ENCODE results near the gene USP33. TPM values are rescaled to one million over a fixed set of nuclear protein-coding genes. Genes with fewer than 3 reads are reported as not detected.

Gene USP33
- total and polyA plus RNA-seq, 2 of the 8 experiments (the other 6 are each of a cell fraction or from before 2014, with no cell fraction given) = 20.0 to 55.5 TPM

DNA sequence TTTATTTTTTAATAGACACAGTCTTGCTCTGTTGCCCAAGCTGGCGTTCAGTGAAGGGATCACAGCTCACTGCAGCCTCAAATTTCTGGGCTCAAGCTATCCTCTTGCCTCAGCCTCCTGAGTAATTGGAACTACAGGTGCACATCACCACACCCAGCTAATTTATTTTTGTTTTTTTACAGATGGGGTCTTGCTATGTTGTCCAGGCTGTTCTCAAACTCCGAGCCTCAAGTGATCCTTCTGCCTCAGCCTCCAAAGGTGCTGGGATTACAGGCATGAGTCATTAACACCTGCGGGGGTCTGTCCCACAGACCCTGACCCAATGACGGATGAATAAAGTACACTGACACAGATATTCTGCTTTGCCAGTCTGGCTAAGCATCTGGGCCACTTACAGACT lies 43.6 kb downstream of the USP33 start:
- no peak for DNase-seq (ENCODE audit: low read depth in 1 of 2, low spot score in 2 of 2)
- no peak overlapping the region for H4K8ac ChIP-seq (ENCODE audit: extremely low read depth, insufficient read depth, low read length)
- no peak overlapping the region for H3K27ac ChIP-seq (ENCODE audit: low read depth, low read length)
- no peak overlapping the region for H3K9ac ChIP-seq (replicated peaks in 1 of 4; ENCODE audit: extremely low read depth in 1 of 4, low read depth in 3 of 4, low read length in 3 of 4)
- 92% methylated on average over 4 of the region's 4 CpGs; no CpG with 5 or more reads in 1 of the 2 experiments for WGBS, 2 experiments (ENCODE audit: extremely low coverage in 1 of 2, insufficient coverage in 1 of 2, insufficient read length in 1 of 2, insufficient replicate concordance in 2 of 2, low coverage in 1 of 2, low lambda C conversion rate in 2 of 2, missing lambda C conversion rate in 1 of 2)
- no peaks in the 10 kb centered on the region for H3K79me1 ChIP-seq (ENCODE audit: low read depth, low read length)
- peaks cover 2 to 26% (median 6%) of the 10 kb centered on the region in 4 experiments; a peak in 5 of 8 replicates for H3K36me3 ChIP-seq (ENCODE audit: control insufficient read depth in 2 of 4, insufficient read depth in 4 of 4, low read length in 3 of 4)
- POLR2A ChIA-PET (ENCODE audit: partially characterized antibody) = no interaction called here
- no peak overlapping the region for H3K4me3 ChIP-seq (ENCODE audit: extremely low read depth in 1 of 4, insufficient read depth in 2 of 4, low read depth in 3 of 4, low read length in 4 of 4)
- H2BK20ac ChIP-seq (ENCODE audit: low read length) = no peak overlapping the region
- H3K23me2 ChIP-seq (ENCODE audit: low read depth, low read length) = no peaks in the 10 kb centered on the region
- no peak overlapping the region for H3K56ac ChIP-seq (replicated peaks; ENCODE audit: insufficient read length, low read depth, low read length)
- no peaks in the 10 kb centered on the region for H3K9me3 ChIP-seq (ENCODE audit: insufficient read depth in 2 of 2, low read depth in 1 of 2, low read length in 1 of 2)
- no peaks in the 10 kb centered on the region for H3K79me2 ChIP-seq (ENCODE audit: control insufficient read depth in 1 of 2, insufficient read depth in 2 of 2, low read length in 2 of 2)
- no peak overlapping the region for H3K23ac ChIP-seq (ENCODE audit: insufficient read length)
- H3K4me1 ChIP-seq (replicated peaks in 1 of 4; ENCODE audit: control insufficient read depth in 3 of 4, insufficient read depth in 4 of 4, low read length in 3 of 4) = no peaks in the 10 kb centered on the region
- H2BK120ac ChIP-seq (replicated peaks; ENCODE audit: low read depth, low read length) = no peak overlapping the region
- H2BK15ac ChIP-seq (ENCODE audit: low read length) = no peak overlapping the region
- H4K91ac ChIP-seq (replicated peaks; ENCODE audit: insufficient read length, low read length) = no peak overlapping the region
- no peak overlapping the region for H4K5ac ChIP-seq (ENCODE audit: insufficient read length, low read depth, low read length)
- H3K14ac ChIP-seq (ENCODE audit: insufficient read length) = no peak overlapping the region
- H2BK12ac ChIP-seq (ENCODE audit: low read depth, low read length) = no peak overlapping the region
- CTCF ChIA-PET (ENCODE audit: partially characterized antibody) = interaction anchor here (0.6 to 0.9 kb wide), 2 partner anchors 8 to 11 kb away, joined by 3 read pairs; no protein-coding TSS in a partner anchor
- H3K18ac ChIP-seq (ENCODE audit: extremely low read depth, low read length) = no peak overlapping the region
- no peaks in the 10 kb centered on the region for H3K27me3 ChIP-seq (replicated peaks in 1 of 4; ENCODE audit: control insufficient read depth in 3 of 4, extremely low read depth in 1 of 4, insufficient read depth in 3 of 4, low read length in 3 of 4)
- TF ChIP-seq KDM1A (IDR thresholded peaks at IDR 0.05; ENCODE audit: borderline replicate concordance, low read length) (0 out of 2 replicates have a peak, but pooled peaks have one; percentile 28), GABPA (IDR thresholded peaks at IDR 0.05; ENCODE audit: borderline replicate concordance, insufficient read depth, low read length) (no peak)
- H3K4ac ChIP-seq (replicated peaks; ENCODE audit: insufficient read length, low read depth, low read length) = no peak overlapping the region
- no peak overlapping the region for H2AK5ac ChIP-seq (ENCODE audit: low read depth, low read length)
- no peak overlapping the region for H2AFZ ChIP-seq (ENCODE audit: low read length)
- H4K20me1 ChIP-seq (replicated peaks in 1 of 2; ENCODE audit: control insufficient read depth in 1 of 2, insufficient read depth in 2 of 2, low read length in 2 of 2) = no peaks in the 10 kb centered on the region
- H3K4me2 ChIP-seq (ENCODE audit: insufficient read depth in 1 of 2, low read depth in 2 of 2, low read length in 2 of 2) = no peak overlapping the region
- no peak overlapping the region for H2BK5ac ChIP-seq (ENCODE audit: low read depth, low read length)
- no peak for FAIRE-seq

All from H1 (cell line).